GM12878 (cell line): ENCODE results near the gene ZNF169. TPM values are rescaled to one million over a fixed set of nuclear protein-coding genes. Genes with fewer than 3 reads are reported as not detected.

ENCODE experiments used
- ATAC-seq: fragments of 200-7000 bp; cut with Tn5 transposase; 3 replicates; pipeline ENCODE4 v1.9.1; 2020; ENCODE audit warnings: mild to moderate bottlenecking, moderate library complexity
- BruUV-seq: library from RNA; stranded (reverse); fragments of 400-500 nt; replicated peaks from 2 replicates; lab custom pipeline; 2021; lab: Mats Ljungman, UMichigan
- CTCF ChIA-PET: fragments of 300-600 bp; sonication (Branson Sonifier 250); formaldehyde crosslinking; extraction: SDS; loops from one replicate; lab custom pipeline; 2021; ENCODE audit warnings: inconsistent platforms; lab: Yijun Ruan, JAX
- POLR2A ChIA-PET: fragments of 350-600 bp; formaldehyde crosslinking; extraction: SDS; loops from one replicate; lab custom pipeline; 2021; ENCODE audit warnings: inconsistent platforms; lab: Charles Lee
- RAD21 ChIA-PET: fragments of 300-600 bp; sonication (Branson Sonifier 250); formaldehyde crosslinking; loops from one replicate; lab custom pipeline; 2023; ENCODE audit warnings: antibody characterized with exemption; ENCODE audit not compliant: unreplicated experiment; lab: Charles Lee
- SMC1A ChIA-PET: fragments of 300-600 bp; sonication (Branson Sonifier 250); formaldehyde crosslinking; loops from one replicate; lab custom pipeline; 2023; ENCODE audit not compliant: unreplicated experiment, uncharacterized antibody; lab: Charles Lee
- DNase-seq: peaks from one replicate; pipeline ENCODE4 v3.0.0-alpha.2; 2011; ENCODE audit warnings: low read depth, low spot score
- FAIRE-seq: peaks from 3 replicates; lab custom pipeline; 2011; peaks lifted over from hg19 to GRCh38; lab: Jason Lieb, UNC
- H2AFZ ChIP-seq: 2 replicates; pipeline ENCODE4 v1.6.0; 2011; ENCODE audit warnings: low read depth, low read length, control low read depth; ENCODE audit not compliant: control insufficient read depth
- H3K27ac ChIP-seq: 2 replicates; pipeline ENCODE4 v1.5.1; 2011; ENCODE audit warnings: control low read depth; ENCODE audit not compliant: control insufficient read depth, insufficient read depth
- H3K27me3 ChIP-seq, 2 experiments: replicated peaks in 1 of 2; 2 replicates each; pipeline versions ENCODE4 v1.6.0 to v1.6.1; 2011; ENCODE audit warnings: low read length in 1 of 2; ENCODE audit not compliant: control insufficient read depth in 2 of 2, insufficient read depth in 2 of 2
- H3K36me3 ChIP-seq, 2 experiments: 2 replicates each; pipeline ENCODE4 v1.5.1; 2011; ENCODE audit warnings: low read length in 1 of 2; ENCODE audit not compliant: control insufficient read depth in 2 of 2, insufficient read depth in 2 of 2
- H3K4me1 ChIP-seq: 2 replicates; pipeline ENCODE4 v1.6.1; 2011; ENCODE audit warnings: mild to moderate bottlenecking, low read length, moderate library complexity, mixed read lengths; ENCODE audit not compliant: control insufficient read depth, insufficient read depth
- H3K4me2 ChIP-seq: 2 replicates; pipeline ENCODE4 v1.6.0; 2011; ENCODE audit warnings: control low read depth; ENCODE audit not compliant: control insufficient read depth, insufficient read depth
- H3K4me3 ChIP-seq: fragments of 200-600 bp; sonication (generic); 2 replicates; pipeline ENCODE4 v1.5.1; 2016
- H3K79me2 ChIP-seq: 2 replicates; pipeline ENCODE4 v1.6.0; 2011; ENCODE audit warnings: low read length; ENCODE audit not compliant: control insufficient read depth, insufficient read depth
- H3K9ac ChIP-seq: 2 replicates; pipeline ENCODE4 v1.8.0; 2011; ENCODE audit warnings: low read length, control low read depth, mixed read lengths; ENCODE audit not compliant: control insufficient read depth, insufficient read depth
- H3K9me3 ChIP-seq: replicated peaks from 3 replicates; pipeline ENCODE4 v1.5.1; 2011; ENCODE audit warnings: mild to moderate bottlenecking, low read length; ENCODE audit not compliant: control insufficient read depth, insufficient read depth
- H4K20me1 ChIP-seq: 2 replicates; pipeline ENCODE4 v1.6.0; 2011; ENCODE audit not compliant: control insufficient read depth, insufficient read depth
- BCL3 ChIP-seq: IDR thresholded peaks from 2 replicates; pipeline ENCODE4 v1.6.1; 2011; ENCODE audit warnings: borderline replicate concordance, low read depth, mild to moderate bottlenecking, moderate library complexity, low read length; ENCODE audit not compliant: insufficient read depth, poor library complexity, severe bottlenecking
- BHLHE40 ChIP-seq, 2 experiments: fragments of 450-650 bp in 1 of 2; IDR thresholded peaks; 2 replicates each; pipeline ENCODE4 v1.6.1; 2011 to 2017; ENCODE audit warnings: low read depth in 2 of 2, borderline replicate concordance in 1 of 2, improper control_type of control experiment in 1 of 2, low read length in 1 of 2, mild to moderate bottlenecking in 1 of 2
- CREM ChIP-seq: IDR thresholded peaks from 2 replicates; pipeline ENCODE4 v1.6.1; 2014; ENCODE audit warnings: antibody characterized with exemption, low read depth
- EED ChIP-seq: sonication (generic); IDR thresholded peaks from 2 replicates; pipeline ENCODE4 v1.6.1; 2016; ENCODE audit warnings: antibody characterized with exemption, low read depth
- EZH2 ChIP-seq: IDR thresholded peaks from 2 replicates; pipeline ENCODE4 v1.6.1; 2012; ENCODE audit warnings: low read depth, mild to moderate bottlenecking, control low read depth, inconsistent platforms, low read length, borderline replicate concordance; ENCODE audit not compliant: control insufficient read depth
- KLF5 ChIP-seq: fragments of 450-650 bp; IDR thresholded peaks from 2 replicates; pipeline ENCODE4 v1.6.1; 2014; ENCODE audit warnings: mild to moderate bottlenecking; ENCODE audit not compliant: partially characterized antibody
- PML ChIP-seq: IDR thresholded peaks from 2 replicates; pipeline ENCODE4 v1.6.1; 2012; ENCODE audit warnings: low read length, inconsistent platforms
- SMAD1 ChIP-seq: fragments of 450-650 bp; IDR thresholded peaks from 2 replicates; pipeline ENCODE4 v1.6.1; 2018; ENCODE audit warnings: mild to moderate bottlenecking, low read depth; ENCODE audit not compliant: partially characterized antibody
- TBL1XR1 ChIP-seq: IDR thresholded peaks from 2 replicates; pipeline ENCODE4 v1.6.1; 2012; ENCODE audit warnings: low read depth, low read length, improper control_type of control experiment
- TCF7 ChIP-seq: IDR thresholded peaks from 2 replicates; pipeline ENCODE4 v1.6.1; 2014; ENCODE audit warnings: antibody characterized with exemption, borderline replicate concordance
- ZNF24 ChIP-seq: fragments of 450-650 bp; IDR thresholded peaks from 2 replicates; pipeline ENCODE4 v1.6.1; 2017; ENCODE audit warnings: antibody characterized with exemption, mild to moderate bottlenecking
- ZNF592 ChIP-seq: fragments of 450-650 bp; IDR thresholded peaks from 2 replicates; pipeline ENCODE4 v1.6.1; 2017; ENCODE audit warnings: mild to moderate bottlenecking, moderate library complexity
- WGBS: methylation state at CpG from one replicate; pipeline ENCODE4 v1.1.6; 2016; ENCODE audit warnings: low lambda C conversion rate; ENCODE audit not compliant: insufficient replicate concordance, insufficient coverage; ENCODE audit errors: missing lambda C conversion rate; 5-methylcytosine and 5-hydroxymethylcytosine counted together
- in situ Hi-C: fragments of 300-500 bp; cut with MboI; formaldehyde crosslinking; loops from 9 replicates; pipeline ENCODE4 v1.14.3; 2018; ENCODE audit warnings: mixed read lengths
- intact Hi-C: fragments of 100-400 bp; cut with micrococcal nuclease; formaldehyde crosslinking; loops from one replicate; pipeline ENCODE4 v1.14.2; 2022; ENCODE audit not compliant: unreplicated experiment
- polyA plus RNA-seq, 11 experiments: library from polyadenylated mRNA; depleted of rRNA in 4 of 11; unstranded in 6 of 11; stranded (reverse) in 5 of 11; fragments of >200 nt; fragmentation: Nextera tagmentation in 4 of 11; fragmentation: Illumina TruSeq in 1 of 11; extraction: Ambion mirVana in 4 of 11; extraction: Trizol in 1 of 11; gene quantifications; 1 replicate in 1 of 11; 2 replicates in 10 of 11; pipeline versions ENCODE4 v1.2.1 to v1.2.3, GENCODE V29; 2011 to 2016; ENCODE audit warnings: inconsistent platforms in 2 of 11, missing spikeins in 2 of 11, low read depth in 1 of 11
- total RNA-seq, 4 experiments: library from RNA; depleted of rRNA in 3 of 4; stranded (reverse); fragments of >200 nt in 3 of 4; fragmentation: Illumina TruSeq in 1 of 4; extraction: Trizol in 1 of 4; gene quantifications; 2 replicates each; pipeline versions ENCODE4 v1.2.1 to v1.2.3, GENCODE V29; 2013 to 2021
- TF ChIP-seq, protein P1 (sequence below): IDR thresholded peaks from 2 replicates; pipeline ENCODE4 v1.6.1; 2012; ENCODE audit warnings: improper control_type of control experiment, low read depth, low read length; ENCODE audit not compliant: insufficient replicate concordance

ZNF169 gene
- total and polyA plus RNA-seq, 10 of the 15 experiments (the other 5 are each of a cell fraction or from before 2014, with no cell fraction given), result 2.2 to 15.7 (median 5.8) TPM

GRCh38 chr9:94212531-94212930, 46.6 kb upstream of the ZNF169 start:
- DNase-seq, result no peak
- ChIA-PET RAD21 (interaction anchor here (0.9 to 5.6 kb wide), 7 partner anchors 15 to 201 kb away, joined by 3 to 69 read pairs (median 4); no protein-coding TSS in a partner anchor), POLR2A (interaction anchor here (0.5 kb wide), 1 partner anchor 133 kb away, joined by 3 read pairs; no protein-coding TSS in a partner anchor), CTCF (interaction anchor here (1.1 to 10.4 kb wide), 15 partner anchors 12 to 198 kb away, joined by 3 to 253 read pairs (median 4); no protein-coding TSS in a partner anchor), SMC1A (interaction anchor here (1.4 to 9.3 kb wide), 6 partner anchors 39 to 198 kb away, joined by 4 to 141 read pairs (median 9); no protein-coding TSS in a partner anchor)
- Histone ChIP-seq H3K9ac (no peak overlapping the region), H3K79me2 (no peaks in the 10 kb centered on the region), H4K20me1 (no peaks in the 10 kb centered on the region), H3K9me3 (no peaks in the 10 kb centered on the region; the same call in 2 of the 3 replicates), H3K27ac (no peak overlapping the region), H3K36me3 (no peaks in the 10 kb centered on the region), H3K4me1 (no peaks in the 10 kb centered on the region), H3K27me3 (no peaks in the 10 kb centered on the region; a peak in 1 of 4 replicates), H3K4me2 (no peak overlapping the region), H2AFZ (no peak overlapping the region), H3K4me3 (no peak overlapping the region)
- 63% methylated on average over 5 of the region's 5 CpGs for WGBS
- FAIRE-seq, result no peak
- in situ Hi-C loops (loop anchor here (5.0 kb wide), 1 partner anchor 145 kb away; no protein-coding TSS in a partner anchor), intact Hi-C loops (loop anchor here (2.0 to 10.0 kb wide), 2 partner anchors 198 to 528 kb away; no protein-coding TSS in a partner anchor)
- ATAC-seq, result no peak
- BruUV-seq, result no TSS peak
- no peak for TF ChIP-seq CREM
- TF ChIP-seq SMAD1, result no peak
- no peak for TF ChIP-seq KLF5
- TF ChIP-seq EZH2, result no peak
- TF ChIP-seq BCL3, result no peak
- TF ChIP-seq PML, result no peak
- no peak for TF ChIP-seq ZNF24
- TF ChIP-seq BHLHE40 (IDR thresholded peaks at IDR 0.05; ENCODE audit: borderline replicate concordance in 1 of 2, low read depth in 2 of 2, low read length in 1 of 2), result no peak
- no peak for TF ChIP-seq TCF7
- TF ChIP-seq TBL1XR1, result no peak
- TF ChIP-seq EED, result no peak
- no peak for TF ChIP-seq ZNF592
- TF ChIP-seq, protein P1, sequence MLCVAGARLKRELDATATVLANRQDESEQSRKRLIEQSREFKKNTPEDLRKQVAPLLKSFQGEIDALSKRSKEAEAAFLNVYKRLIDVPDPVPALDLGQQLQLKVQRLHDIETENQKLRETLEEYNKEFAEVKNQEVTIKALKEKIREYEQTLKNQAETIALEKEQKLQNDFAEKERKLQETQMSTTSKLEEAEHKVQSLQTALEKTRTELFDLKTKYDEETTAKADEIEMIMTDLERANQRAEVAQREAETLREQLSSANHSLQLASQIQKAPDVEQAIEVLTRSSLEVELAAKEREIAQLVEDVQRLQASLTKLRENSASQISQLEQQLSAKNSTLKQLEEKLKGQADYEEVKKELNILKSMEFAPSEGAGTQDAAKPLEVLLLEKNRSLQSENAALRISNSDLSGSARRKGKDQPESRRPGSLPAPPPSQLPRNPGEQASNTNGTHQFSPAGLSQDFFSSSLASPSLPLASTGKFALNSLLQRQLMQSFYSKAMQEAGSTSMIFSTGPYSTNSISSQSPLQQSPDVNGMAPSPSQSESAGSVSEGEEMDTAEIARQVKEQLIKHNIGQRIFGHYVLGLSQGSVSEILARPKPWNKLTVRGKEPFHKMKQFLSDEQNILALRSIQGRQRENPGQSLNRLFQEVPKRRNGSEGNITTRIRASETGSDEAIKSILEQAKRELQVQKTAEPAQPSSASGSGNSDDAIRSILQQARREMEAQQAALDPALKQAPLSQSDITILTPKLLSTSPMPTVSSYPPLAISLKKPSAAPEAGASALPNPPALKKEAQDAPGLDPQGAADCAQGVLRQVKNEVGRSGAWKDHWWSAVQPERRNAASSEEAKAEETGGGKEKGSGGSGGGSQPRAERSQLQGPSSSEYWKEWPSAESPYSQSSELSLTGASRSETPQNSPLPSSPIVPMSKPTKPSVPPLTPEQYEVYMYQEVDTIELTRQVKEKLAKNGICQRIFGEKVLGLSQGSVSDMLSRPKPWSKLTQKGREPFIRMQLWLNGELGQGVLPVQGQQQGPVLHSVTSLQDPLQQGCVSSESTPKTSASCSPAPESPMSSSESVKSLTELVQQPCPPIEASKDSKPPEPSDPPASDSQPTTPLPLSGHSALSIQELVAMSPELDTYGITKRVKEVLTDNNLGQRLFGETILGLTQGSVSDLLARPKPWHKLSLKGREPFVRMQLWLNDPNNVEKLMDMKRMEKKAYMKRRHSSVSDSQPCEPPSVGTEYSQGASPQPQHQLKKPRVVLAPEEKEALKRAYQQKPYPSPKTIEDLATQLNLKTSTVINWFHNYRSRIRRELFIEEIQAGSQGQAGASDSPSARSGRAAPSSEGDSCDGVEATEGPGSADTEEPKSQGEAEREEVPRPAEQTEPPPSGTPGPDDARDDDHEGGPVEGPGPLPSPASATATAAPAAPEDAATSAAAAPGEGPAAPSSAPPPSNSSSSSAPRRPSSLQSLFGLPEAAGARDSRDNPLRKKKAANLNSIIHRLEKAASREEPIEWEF, result no peak
